Hypothalamus (tissue), 51 donors: ENCODE data around the gene KMT2E.
"Not testable (repeated sequence)": the region's sequence is repeated elsewhere in the genome, so short reads cannot be mapped to it uniquely, and the experiment has no call there.

Experiments
- DNase-seq, 51 donors: peaks; one replicate each; lab custom pipeline; 2025; lab: John Stamatoyannopoulos, UW

Gene KMT2E

GRCh38 chr7:105021967-105022366 is 8.0 kb downstream of the KMT2E start:
- DNase-seq: no peak

- DNase-seq: no peak
Observed at GRCh38 chr7:105022458-105022857, 8.5 kb downstream of the KMT2E start.

GRCh38 chr7:105024734-105025133 is 10.7 kb downstream of the KMT2E start:
- no peak for DNase-seq

GRCh38 chr7:105026750-105027149 is 12.7 kb downstream of the KMT2E start:
- DNase-seq: no peak

- DNase-seq: no peak
Observed at GRCh38 chr7:105027176-105027853, 13.3 kb downstream of the KMT2E start.

- no peak for DNase-seq
Observed at GRCh38 chr7:105028004-105028403, 14.0 kb downstream of the KMT2E start.

- not testable (repeated sequence) for DNase-seq
Observed at GRCh38 chr7:105028941-105029340, 14.9 kb downstream of the KMT2E start.

GRCh38 chr7:105030447-105030846 is 16.4 kb downstream of the KMT2E start:
- DNase-seq: no peak

- DNase-seq: no peak
Observed at GRCh38 chr7:105032553-105033214, 18.7 kb downstream of the KMT2E start.

- no peak for DNase-seq
Observed at GRCh38 chr7:105035349-105035748, 21.3 kb downstream of the KMT2E start.

GRCh38 chr7:105036217-105037168 is 22.5 kb downstream of the KMT2E start:
- DNase-seq: no peak

- no peak for DNase-seq
Observed at GRCh38 chr7:105037319-105037718, 23.3 kb downstream of the KMT2E start.

GRCh38 chr7:105044449-105045070 is 30.6 kb downstream of the KMT2E start:
- no peak for DNase-seq

- DNase-seq: no peak
Observed at GRCh38 chr7:105046414-105046813, 32.4 kb downstream of the KMT2E start.

- DNase-seq: no peak
Observed at GRCh38 chr7:105047932-105048331, 33.9 kb downstream of the KMT2E start.

- DNase-seq: no peak
Observed at GRCh38 chr7:105050493-105050892, 36.5 kb downstream of the KMT2E start.

GRCh38 chr7:105050899-105051298 is 36.9 kb downstream of the KMT2E start:
- DNase-seq: not testable (repeated sequence)

GRCh38 chr7:105055084-105055483 is 41.1 kb downstream of the KMT2E start:
- no peak for DNase-seq

GRCh38 chr7:105055621-105056020 is 41.6 kb downstream of the KMT2E start:
- DNase-seq: no peak

- no peak for DNase-seq
Observed at GRCh38 chr7:105057472-105057871, 43.5 kb downstream of the KMT2E start.

- no peak for DNase-seq
Observed at GRCh38 chr7:105060437-105060836, 46.4 kb downstream of the KMT2E start.
